ENCODE measurements around the gene HPSE2. TPM values are rescaled to one million over a fixed set of nuclear protein-coding genes. Genes with fewer than 3 reads are reported as not detected.

HPSE2 gene
- total and polyA plus RNA-seq, 2 of the 8 experiments (the other 6 are each of a cell fraction or from before 2014, with no cell fraction given), result 0.41 to 0.58 TPM

GRCh38 chr10:98453729-98454128 lies 781.9 kb downstream of the HPSE2 start:
- Histone ChIP-seq H4K5ac (ENCODE audit: insufficient read length, low read depth, low read length) (no peak overlapping the region), H3K27ac (ENCODE audit: low read depth, low read length) (no peak overlapping the region), H3K23me2 (ENCODE audit: low read depth, low read length) (no peaks in the 10 kb centered on the region), H3K79me1 (ENCODE audit: low read depth, low read length) (no peaks in the 10 kb centered on the region), H3K4me2 (ENCODE audit: insufficient read depth in 1 of 2, low read depth in 2 of 2, low read length in 2 of 2) (no peak overlapping the region), H2BK15ac (ENCODE audit: low read length) (no peak overlapping the region), H3K27me3 (replicated peaks in 1 of 4; ENCODE audit: control insufficient read depth in 3 of 4, extremely low read depth in 1 of 4, insufficient read depth in 3 of 4, low read length in 3 of 4) (no peaks in the 10 kb centered on the region), H3K4me3 (ENCODE audit: extremely low read depth in 1 of 4, insufficient read depth in 2 of 4, low read depth in 3 of 4, low read length in 4 of 4) (no peak overlapping the region), H3K23ac (ENCODE audit: insufficient read length) (no peak overlapping the region), H2AFZ (ENCODE audit: low read length) (no peak overlapping the region), H3K4me1 (replicated peaks in 1 of 4; ENCODE audit: control insufficient read depth in 3 of 4, insufficient read depth in 4 of 4, low read length in 3 of 4) (peaks cover 5 to 14% (median 11%) of the 10 kb centered on the region in 4 experiments), H2BK20ac (ENCODE audit: low read length) (no peak overlapping the region), H2BK120ac (replicated peaks; ENCODE audit: low read depth, low read length) (no peak overlapping the region), H3K36me3 (ENCODE audit: control insufficient read depth in 2 of 4, insufficient read depth in 4 of 4, low read length in 3 of 4) (no peaks in the 10 kb centered on the region), H4K8ac (ENCODE audit: extremely low read depth, insufficient read depth, low read length) (no peak overlapping the region), H3K79me2 (ENCODE audit: control insufficient read depth in 1 of 2, insufficient read depth in 2 of 2, low read length in 2 of 2) (no peaks in the 10 kb centered on the region), H3K9ac (replicated peaks in 1 of 4; ENCODE audit: extremely low read depth in 1 of 4, low read depth in 3 of 4, low read length in 3 of 4) (no peak overlapping the region), H3K18ac (ENCODE audit: extremely low read depth, low read length) (no peak overlapping the region), H3K9me3 (ENCODE audit: insufficient read depth in 2 of 2, low read depth in 1 of 2, low read length in 1 of 2) (no peaks in the 10 kb centered on the region), H3K4ac (replicated peaks; ENCODE audit: insufficient read length, low read depth, low read length) (no peak overlapping the region), H3K14ac (ENCODE audit: insufficient read length) (no peak overlapping the region), H4K91ac (replicated peaks; ENCODE audit: insufficient read length, low read length) (no peak overlapping the region), H4K20me1 (replicated peaks in 1 of 2; ENCODE audit: control insufficient read depth in 1 of 2, insufficient read depth in 2 of 2, low read length in 2 of 2) (no peaks in the 10 kb centered on the region), H2BK12ac (ENCODE audit: low read depth, low read length) (no peak overlapping the region), H2BK5ac (ENCODE audit: low read depth, low read length) (no peak overlapping the region), H2AK5ac (ENCODE audit: low read depth, low read length) (no peak overlapping the region), H3K56ac (replicated peaks; ENCODE audit: insufficient read length, low read depth, low read length) (no peak overlapping the region)
- no peak for TF ChIP-seq ATF3 (IDR thresholded peaks at IDR 0.05; ENCODE audit: insufficient read depth, low read depth, low read length)
- TF ChIP-seq POLR2A (IDR thresholded peaks at IDR 0.05; ENCODE audit: control extremely low read depth in 1 of 2, low read depth in 2 of 2, low read length in 2 of 2), result no peak
- DNase-seq (ENCODE audit: low read depth in 1 of 2, low spot score in 2 of 2) (no peak), FAIRE-seq (no peak)
- POLR2A ChIA-PET (ENCODE audit: partially characterized antibody), result interaction anchor here (1.1 kb wide), 1 partner anchor 8 kb away, joined by 3 read pairs; no protein-coding TSS in a partner anchor
- 90% methylated on average over 2 of the region's 2 CpGs; no CpG with 5 or more reads in 1 of the 2 experiments for WGBS, 2 experiments (ENCODE audit: extremely low coverage in 1 of 2, insufficient coverage in 1 of 2, insufficient read length in 1 of 2, insufficient replicate concordance in 2 of 2, low coverage in 1 of 2, low lambda C conversion rate in 2 of 2, missing lambda C conversion rate in 1 of 2)
- CTCF ChIA-PET (ENCODE audit: partially characterized antibody), result interaction anchor here (0.6 to 1.1 kb wide), 2 partner anchors 8 to 274 kb away, joined by 3 read pairs; no protein-coding TSS in a partner anchor

Data from H1 (cell line).